D721Med (cell line): ENCODE data around the gene SUV39H2.
"Not testable (repeated sequence)": the region's sequence is repeated elsewhere in the genome, so short reads cannot be mapped to it uniquely, and the experiment has no call there.

Source experiments
- DNase-seq: peaks from one replicate; pipeline ENCODE4 v3.0.0; 2011; ENCODE audit warnings: low spot score; ENCODE audit not compliant: insufficient read length
- FAIRE-seq: peaks from 2 replicates; lab custom pipeline; 2011; peaks lifted over from hg19 to GRCh38; lab: Jason Lieb, UNC
- TF ChIP-seq, protein P1 (sequence below): IDR thresholded peaks from 2 replicates; pipeline ENCODE4 v1.5.1; 2012; ENCODE audit warnings: mild to moderate bottlenecking, control low read depth; ENCODE audit not compliant: insufficient read depth; ENCODE audit errors: missing control alignments

SUV39H2 gene

GRCh38 chr10:14859043-14859442, 19.6 kb upstream of the SUV39H2 start:
- FAIRE-seq (no peak), DNase-seq (no peak)
- TF ChIP-seq, protein P1, sequence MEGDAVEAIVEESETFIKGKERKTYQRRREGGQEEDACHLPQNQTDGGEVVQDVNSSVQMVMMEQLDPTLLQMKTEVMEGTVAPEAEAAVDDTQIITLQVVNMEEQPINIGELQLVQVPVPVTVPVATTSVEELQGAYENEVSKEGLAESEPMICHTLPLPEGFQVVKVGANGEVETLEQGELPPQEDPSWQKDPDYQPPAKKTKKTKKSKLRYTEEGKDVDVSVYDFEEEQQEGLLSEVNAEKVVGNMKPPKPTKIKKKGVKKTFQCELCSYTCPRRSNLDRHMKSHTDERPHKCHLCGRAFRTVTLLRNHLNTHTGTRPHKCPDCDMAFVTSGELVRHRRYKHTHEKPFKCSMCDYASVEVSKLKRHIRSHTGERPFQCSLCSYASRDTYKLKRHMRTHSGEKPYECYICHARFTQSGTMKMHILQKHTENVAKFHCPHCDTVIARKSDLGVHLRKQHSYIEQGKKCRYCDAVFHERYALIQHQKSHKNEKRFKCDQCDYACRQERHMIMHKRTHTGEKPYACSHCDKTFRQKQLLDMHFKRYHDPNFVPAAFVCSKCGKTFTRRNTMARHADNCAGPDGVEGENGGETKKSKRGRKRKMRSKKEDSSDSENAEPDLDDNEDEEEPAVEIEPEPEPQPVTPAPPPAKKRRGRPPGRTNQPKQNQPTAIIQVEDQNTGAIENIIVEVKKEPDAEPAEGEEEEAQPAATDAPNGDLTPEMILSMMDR = no peak

GRCh38 chr10:14859775-14860174, 18.9 kb upstream of the SUV39H2 start:
- no peak for DNase-seq
- TF ChIP-seq, protein P1 = no peak
- peak; percentile 64 for FAIRE-seq

DNA sequence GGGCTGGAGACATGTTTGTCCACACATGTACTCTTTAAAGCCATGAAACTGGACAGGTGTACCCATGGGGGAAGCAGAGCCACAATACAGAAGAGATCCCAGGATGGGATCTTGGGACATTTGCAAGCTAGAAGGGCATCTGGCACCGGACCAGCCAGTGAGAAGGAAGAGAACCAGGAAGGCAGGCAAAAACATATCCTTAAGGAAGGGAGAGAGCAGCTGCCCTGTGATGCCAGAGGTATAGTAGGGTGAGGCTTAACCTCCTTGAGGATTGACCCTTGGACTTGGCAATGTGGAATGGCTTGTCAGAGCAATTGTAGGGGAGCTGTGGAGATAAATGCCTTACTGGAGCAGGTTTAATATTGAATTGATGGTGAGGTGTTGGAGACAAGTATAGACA, 17.9 kb upstream of the SUV39H2 start:
- TF ChIP-seq, protein P1 = no peak
- FAIRE-seq (no peak), DNase-seq (no peak)

DNA sequence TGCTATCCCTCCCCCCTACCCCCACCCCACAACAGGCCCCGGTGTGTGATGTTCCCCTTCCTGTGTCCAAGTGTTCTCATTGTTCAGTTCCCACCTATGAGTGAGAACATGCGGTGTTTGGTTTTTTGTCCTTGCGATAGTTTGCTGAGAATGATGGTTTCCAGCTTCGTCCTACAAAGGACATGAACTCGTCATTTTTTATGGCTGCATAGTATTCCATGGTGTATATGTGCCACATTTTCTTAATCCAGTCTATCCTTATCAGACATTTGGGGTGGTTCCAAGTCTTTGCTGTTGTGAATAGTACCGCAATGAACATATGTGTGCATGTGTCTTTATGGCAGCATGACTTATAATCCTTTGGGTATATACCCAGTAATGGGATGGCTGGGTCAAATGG, 14.2 kb upstream of the SUV39H2 start:
- not testable (repeated sequence) for DNase-seq, FAIRE-seq

GRCh38 chr10:14864871-14865270, 13.8 kb upstream of the SUV39H2 start:
- DNase-seq, FAIRE-seq: not testable (repeated sequence)

DNA sequence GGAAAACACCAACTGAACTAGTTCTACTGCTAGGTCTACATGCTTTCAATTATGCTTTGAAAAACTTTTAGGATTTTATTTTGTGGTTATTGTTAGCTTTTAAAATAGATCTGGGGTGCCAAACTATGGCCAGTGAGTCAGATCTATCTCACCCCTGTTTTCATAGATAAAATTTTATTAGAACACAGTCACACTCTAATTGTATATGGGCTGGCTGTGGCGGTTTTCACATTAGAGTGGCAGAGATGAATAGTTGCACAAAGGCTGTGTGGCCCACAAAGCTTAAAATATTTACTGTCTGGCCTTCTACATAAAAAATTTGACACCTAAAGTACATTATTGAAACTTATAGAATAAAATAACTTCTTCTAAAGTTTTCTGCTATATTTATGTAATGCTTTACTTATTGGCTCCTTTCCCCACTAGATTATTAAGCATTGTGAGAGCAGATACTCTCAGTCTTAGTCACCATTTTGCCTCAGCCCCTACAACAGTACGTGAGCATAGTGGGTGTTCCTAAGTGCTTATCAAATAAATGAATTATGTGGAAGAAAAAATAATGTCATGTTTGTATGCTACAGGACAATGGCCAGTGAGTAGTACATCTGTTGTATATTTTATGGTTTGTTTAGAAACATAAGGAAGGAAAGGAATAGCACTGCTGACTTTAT, 5.4 kb upstream of the SUV39H2 start:
- DNase-seq = no peak
- no peak for FAIRE-seq
- TF ChIP-seq, protein P1 = no peak

GRCh38 chr10:14875941-14876340, 2.7 kb upstream of the SUV39H2 start:
- FAIRE-seq (no peak), DNase-seq (no peak)
- TF ChIP-seq, protein P1 = no peak

DNA sequence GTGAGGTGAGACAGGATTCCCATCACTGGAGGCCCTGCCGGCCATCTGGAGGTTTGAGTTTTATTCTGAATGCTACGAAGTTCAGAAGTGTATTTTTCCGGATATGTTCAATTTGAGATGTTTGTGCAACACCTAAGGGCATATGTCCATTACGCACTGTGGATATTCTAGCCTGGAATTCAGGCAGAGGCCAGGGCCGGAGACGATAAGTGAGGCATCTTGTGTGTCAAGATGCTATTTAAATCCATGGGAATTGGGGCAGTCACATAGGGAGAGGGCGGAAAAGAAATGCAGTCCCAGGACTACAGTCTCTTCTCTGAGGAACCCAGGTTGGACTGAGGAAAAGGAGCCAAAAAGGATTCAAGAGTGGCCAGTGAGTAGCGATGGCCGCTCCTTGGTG, 1.9 kb upstream of the SUV39H2 start:
- FAIRE-seq (no peak), DNase-seq (no peak)
- TF ChIP-seq, protein P1 = no peak
